Measurements from ENCODE around the gene DUSP2.

DNA sequence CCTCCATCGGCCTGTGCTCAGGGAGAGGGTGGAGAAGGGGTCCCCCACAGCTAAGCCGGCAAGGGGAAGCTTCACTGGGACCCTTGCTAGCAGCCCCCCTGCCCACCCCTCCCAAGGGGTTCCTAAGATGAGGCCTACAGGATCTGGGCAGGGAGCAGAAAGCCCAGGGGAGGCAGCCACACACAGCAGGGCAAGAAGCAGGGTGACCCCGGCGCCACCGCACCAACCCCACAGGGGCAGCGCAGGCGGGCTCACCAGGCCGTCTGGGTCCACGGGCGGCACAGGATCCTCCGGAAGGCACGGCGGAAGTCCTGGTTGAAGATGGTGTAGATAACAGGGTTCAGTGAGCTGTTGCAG lies 30.7 kb downstream of the DUSP2 start:
- TF ChIP-seq GATA2 (IDR thresholded peaks at IDR 0.05; ENCODE audit: low read depth, low read length), result no peak
- TF ChIP-seq GATA3 (IDR thresholded peaks at IDR 0.05; ENCODE audit: low read depth, low read length), result no peak
